ENCODE measurements around the gene FAM161B.
"Not testable (repeated sequence)": the region's sequence is repeated elsewhere in the genome, so short reads cannot be mapped to it uniquely, and the experiment has no call there.

The FAM161B gene

GRCh38 chr14:73937012-73937411, 12.9 kb downstream of the FAM161B start:
- H3K9ac ChIP-seq (ENCODE audit: low read depth, low read length) = no peak overlapping the region
- no peak overlapping the region for H3K4me3 ChIP-seq (ENCODE audit: low read length)
- WGBS = 92% methylated on average over 2 of the region's 2 CpGs

GRCh38 chr14:73936548-73936947, 13.3 kb downstream of the FAM161B start:
- Histone ChIP-seq H3K9me3 (ENCODE audit: insufficient read depth, low read depth, low read length) (no peaks in the 10 kb centered on the region), H3K4me3 (ENCODE audit: low read length) (no peak overlapping the region), H3K27ac (ENCODE audit: low read depth, low read length) (no peak overlapping the region), H3K4me1 (ENCODE audit: insufficient read depth, low read length) (no peaks in the 10 kb centered on the region), H3K36me3 (ENCODE audit: insufficient read depth, low read length) (peaks cover 23% of the 10 kb centered on the region), H3K27me3 (ENCODE audit: insufficient read depth, low read length) (no peaks in the 10 kb centered on the region), H3K9ac (ENCODE audit: low read depth, low read length) (no peak overlapping the region)
- 92% methylated on average over 1 of the region's 1 CpG for WGBS

More at GRCh38 chr14:73937012-73937411, 12.9 kb downstream of the FAM161B start:
- H3K36me3 ChIP-seq (ENCODE audit: insufficient read depth, low read length) = peaks cover 18% of the 10 kb centered on the region
- no peaks in the 10 kb centered on the region for H3K4me1 ChIP-seq (ENCODE audit: insufficient read depth, low read length)
- no peaks in the 10 kb centered on the region for H3K27me3 ChIP-seq (ENCODE audit: insufficient read depth, low read length)
- H3K27ac ChIP-seq (ENCODE audit: low read depth, low read length) = no peak overlapping the region
- H3K9me3 ChIP-seq (ENCODE audit: insufficient read depth, low read depth, low read length) = no peaks in the 10 kb centered on the region

- H3K27me3 ChIP-seq (ENCODE audit: insufficient read depth, low read length) = no peaks in the 10 kb centered on the region
- no peaks in the 10 kb centered on the region for H3K9me3 ChIP-seq (ENCODE audit: insufficient read depth, low read depth, low read length)
- no peak overlapping the region for H3K4me3 ChIP-seq (ENCODE audit: low read length)
- H3K9ac ChIP-seq (ENCODE audit: low read depth, low read length) = no peak overlapping the region
- H3K4me1 ChIP-seq (ENCODE audit: insufficient read depth, low read length) = no peaks in the 10 kb centered on the region
- WGBS = 87% methylated on average over 1 of the region's 2 CpGs
- H3K36me3 ChIP-seq (ENCODE audit: insufficient read depth, low read length) = peaks cover 31% of the 10 kb centered on the region
- H3K27ac ChIP-seq (ENCODE audit: low read depth, low read length) = no peak overlapping the region
These were observed 14.2 kb downstream of the FAM161B start for GRCh38 chr14:73935666-73936065.

- Histone ChIP-seq H3K27ac (ENCODE audit: low read depth, low read length) (no peak overlapping the region), H3K9ac (ENCODE audit: low read depth, low read length) (no peak overlapping the region), H3K4me3 (ENCODE audit: low read length) (no peak overlapping the region), H3K36me3 (ENCODE audit: insufficient read depth, low read length) (peaks cover 85% of the 10 kb centered on the region), H3K27me3 (ENCODE audit: insufficient read depth, low read length) (no peaks in the 10 kb centered on the region), H3K9me3 (ENCODE audit: insufficient read depth, low read depth, low read length) (no peaks in the 10 kb centered on the region), H3K4me1 (ENCODE audit: insufficient read depth, low read length) (no peaks in the 10 kb centered on the region)
- WGBS = 85% methylated on average over 5 of the region's 5 CpGs
These were observed 25.6 kb downstream of the FAM161B start for GRCh38 chr14:73924337-73924736.

- WGBS = 95% methylated on average over 2 of the region's 2 CpGs
- H3K4me1 ChIP-seq (ENCODE audit: insufficient read depth, low read length); H3K27me3 ChIP-seq (ENCODE audit: insufficient read depth, low read length); H3K9ac ChIP-seq (ENCODE audit: low read depth, low read length); H3K27ac ChIP-seq (ENCODE audit: low read depth, low read length); H3K9me3 ChIP-seq (ENCODE audit: insufficient read depth, low read depth, low read length); H3K4me3 ChIP-seq (ENCODE audit: low read length): not testable (repeated sequence)
- peaks cover 57% of the 10 kb centered on the region for H3K36me3 ChIP-seq (ENCODE audit: insufficient read depth, low read length)
These were observed 30.4 kb downstream of the FAM161B start for GRCh38 chr14:73919457-73919856.

GRCh38 chr14:73916324-73916723, 33.6 kb downstream of the FAM161B start:
- H3K4me3 ChIP-seq (ENCODE audit: low read length) = no peak overlapping the region
- no peak overlapping the region for H3K9ac ChIP-seq (ENCODE audit: low read depth, low read length)
- no peaks in the 10 kb centered on the region for H3K4me1 ChIP-seq (ENCODE audit: insufficient read depth, low read length)
- peaks cover 3% of the 10 kb centered on the region; the same call in 1 of the 2 replicates for H3K9me3 ChIP-seq (ENCODE audit: insufficient read depth, low read depth, low read length)
- WGBS = 97% methylated on average over 6 of the region's 6 CpGs
- no peak overlapping the region for H3K27ac ChIP-seq (ENCODE audit: low read depth, low read length)
- no peaks in the 10 kb centered on the region for H3K27me3 ChIP-seq (ENCODE audit: insufficient read depth, low read length)
- H3K36me3 ChIP-seq (ENCODE audit: insufficient read depth, low read length) = peaks cover 51% of the 10 kb centered on the region

- H3K9me3 ChIP-seq (ENCODE audit: insufficient read depth, low read depth, low read length) = peaks cover 3% of the 10 kb centered on the region; the same call in 1 of the 2 replicates
- H3K27me3 ChIP-seq (ENCODE audit: insufficient read depth, low read length) = no peaks in the 10 kb centered on the region
- H3K9ac ChIP-seq (ENCODE audit: low read depth, low read length) = no peak overlapping the region
- H3K36me3 ChIP-seq (ENCODE audit: insufficient read depth, low read length) = peaks cover 59% of the 10 kb centered on the region
- H3K4me1 ChIP-seq (ENCODE audit: insufficient read depth, low read length) = no peaks in the 10 kb centered on the region
- no peak overlapping the region for H3K4me3 ChIP-seq (ENCODE audit: low read length)
- no peak overlapping the region for H3K27ac ChIP-seq (ENCODE audit: low read depth, low read length)
- 96% methylated on average over 3 of the region's 3 CpGs for WGBS
These were observed 36.6 kb downstream of the FAM161B start for GRCh38 chr14:73913256-73913655.

GRCh38 chr14:73909681-73910080, 40.2 kb downstream of the FAM161B start:
- H3K9me3 ChIP-seq (ENCODE audit: insufficient read depth, low read depth, low read length) = peaks cover 3% of the 10 kb centered on the region; the same call in 1 of the 2 replicates
- 97% methylated on average over 1 of the region's 1 CpG for WGBS
- H3K36me3 ChIP-seq (ENCODE audit: insufficient read depth, low read length) = peaks cover 82% of the 10 kb centered on the region
- no peak overlapping the region for H3K4me3 ChIP-seq (ENCODE audit: low read length)
- H3K27me3 ChIP-seq (ENCODE audit: insufficient read depth, low read length) = no peaks in the 10 kb centered on the region
- no peaks in the 10 kb centered on the region for H3K4me1 ChIP-seq (ENCODE audit: insufficient read depth, low read length)
- H3K27ac ChIP-seq (ENCODE audit: low read depth, low read length) = no peak overlapping the region
- H3K9ac ChIP-seq (ENCODE audit: low read depth, low read length) = no peak overlapping the region

GRCh38 chr14:73903028-73903427, 46.9 kb downstream of the FAM161B start:
- no peak overlapping the region for H3K4me3 ChIP-seq (ENCODE audit: low read length)
- H3K36me3 ChIP-seq (ENCODE audit: insufficient read depth, low read length) = peaks cover 81% of the 10 kb centered on the region
- no peak overlapping the region for H3K9ac ChIP-seq (ENCODE audit: low read depth, low read length)
- H3K27me3 ChIP-seq (ENCODE audit: insufficient read depth, low read length) = no peaks in the 10 kb centered on the region
- H3K27ac ChIP-seq (ENCODE audit: low read depth, low read length) = no peak overlapping the region
- 75% methylated on average over 3 of the region's 3 CpGs for WGBS
- H3K9me3 ChIP-seq (ENCODE audit: insufficient read depth, low read depth, low read length) = no peaks in the 10 kb centered on the region
- no peaks in the 10 kb centered on the region for H3K4me1 ChIP-seq (ENCODE audit: insufficient read depth, low read length)

GRCh38 chr14:73896521-73896920, 53.4 kb downstream of the FAM161B start:
- Histone ChIP-seq H3K9me3 (ENCODE audit: insufficient read depth, low read depth, low read length) (no peaks in the 10 kb centered on the region), H3K36me3 (ENCODE audit: insufficient read depth, low read length) (peaks cover 85% of the 10 kb centered on the region), H3K27me3 (ENCODE audit: insufficient read depth, low read length) (no peaks in the 10 kb centered on the region), H3K27ac (ENCODE audit: low read depth, low read length) (no peak overlapping the region), H3K9ac (ENCODE audit: low read depth, low read length) (no peak overlapping the region), H3K4me3 (ENCODE audit: low read length) (no peak overlapping the region), H3K4me1 (ENCODE audit: insufficient read depth, low read length) (no peaks in the 10 kb centered on the region)
- 96% methylated on average over 1 of the region's 1 CpG for WGBS

- Histone ChIP-seq H3K27ac (ENCODE audit: low read depth, low read length) (no peak overlapping the region), H3K4me3 (ENCODE audit: low read length) (no peak overlapping the region), H3K9me3 (ENCODE audit: insufficient read depth, low read depth, low read length) (no peaks in the 10 kb centered on the region), H3K36me3 (ENCODE audit: insufficient read depth, low read length) (peaks cover 81% of the 10 kb centered on the region), H3K9ac (ENCODE audit: low read depth, low read length) (no peak overlapping the region), H3K27me3 (ENCODE audit: insufficient read depth, low read length) (no peaks in the 10 kb centered on the region), H3K4me1 (ENCODE audit: insufficient read depth, low read length) (no peaks in the 10 kb centered on the region)
- 91% methylated on average over 1 of the region's 1 CpG for WGBS
These were observed 54.0 kb downstream of the FAM161B start for GRCh38 chr14:73895939-73896338.

- H3K36me3 ChIP-seq (ENCODE audit: insufficient read depth, low read length) = peaks cover 69% of the 10 kb centered on the region
- H3K4me3 ChIP-seq (ENCODE audit: low read length); H3K9me3 ChIP-seq (ENCODE audit: insufficient read depth, low read depth, low read length); H3K9ac ChIP-seq (ENCODE audit: low read depth, low read length); H3K27me3 ChIP-seq (ENCODE audit: insufficient read depth, low read length); H3K27ac ChIP-seq (ENCODE audit: low read depth, low read length); H3K4me1 ChIP-seq (ENCODE audit: insufficient read depth, low read length): not testable (repeated sequence)
- WGBS = 96% methylated on average over 6 of the region's 6 CpGs
These were observed 55.7 kb downstream of the FAM161B start for GRCh38 chr14:73894180-73894687.

Measured in HUES64 (cell line).